H9 (cell line): ENCODE measurements around the gene FICD. TPM values are rescaled to one million over a fixed set of nuclear protein-coding genes. Genes with fewer than 3 reads are reported as not detected.

Experiments used
- DNase-seq: peaks from one replicate; pipeline ENCODE4 v3.0.0-alpha.2; 2017
- H2AFZ ChIP-seq: one replicate; pipeline ENCODE4 v1.6.1; 2013; ENCODE audit warnings: mild to moderate bottlenecking, low read length, control low read depth, moderate library complexity
- H2AK5ac ChIP-seq: 2 replicates; pipeline ENCODE4 v1.6.1; 2013; ENCODE audit warnings: low read length, control low read depth, mixed read lengths; ENCODE audit not compliant: insufficient read length
- H2BK120ac ChIP-seq: one replicate; pipeline ENCODE4 v1.6.1; 2013; ENCODE audit warnings: low read depth, mild to moderate bottlenecking, low read length, control low read depth, inconsistent platforms; ENCODE audit not compliant: poor library complexity, severe bottlenecking
- H2BK12ac ChIP-seq: 2 replicates; pipeline ENCODE4 v1.6.1; 2013; ENCODE audit warnings: low read length, control low read depth, mixed read lengths, low read depth; ENCODE audit not compliant: insufficient read length
- H2BK15ac ChIP-seq: 2 replicates; pipeline ENCODE4 v1.6.1; 2013; ENCODE audit warnings: low read depth, low read length, control low read depth
- H2BK20ac ChIP-seq: one replicate; pipeline ENCODE4 v1.6.1; 2013; ENCODE audit warnings: low read depth, mild to moderate bottlenecking, low read length, control low read depth, inconsistent platforms; ENCODE audit not compliant: poor library complexity, severe bottlenecking
- H2BK5ac ChIP-seq: 2 replicates; pipeline ENCODE4 v1.6.1; 2013; ENCODE audit warnings: low read length, control low read depth, mixed read lengths; ENCODE audit not compliant: insufficient read length
- H3K14ac ChIP-seq: 2 replicates; pipeline ENCODE4 v1.6.1; 2013; ENCODE audit warnings: low read length, control low read depth; ENCODE audit not compliant: insufficient read depth
- H3K18ac ChIP-seq: 2 replicates; pipeline ENCODE4 v1.6.1; 2013; ENCODE audit warnings: low read depth, mild to moderate bottlenecking, mixed read lengths, low read length, control low read depth; ENCODE audit not compliant: insufficient read length
- H3K23ac ChIP-seq: 2 replicates; pipeline ENCODE4 v1.6.1; 2013; ENCODE audit warnings: low read length, control low read depth, mixed read lengths, low read depth; ENCODE audit not compliant: insufficient read length
- H3K23me2 ChIP-seq: 2 replicates; pipeline ENCODE4 v1.6.1; 2013; ENCODE audit warnings: low read depth, mild to moderate bottlenecking, mixed read lengths, low read length, control low read depth; ENCODE audit not compliant: insufficient read length, poor library complexity, severe bottlenecking
- H3K27ac ChIP-seq: 2 replicates; pipeline ENCODE4 v1.5.1; 2013; ENCODE audit warnings: low read length, control low read depth, mixed read lengths, low read depth; ENCODE audit not compliant: insufficient read length
- H3K27me3 ChIP-seq: 2 replicates; pipeline ENCODE4 v1.6.1; 2013; ENCODE audit warnings: low read length, control low read depth, inconsistent platforms; ENCODE audit not compliant: insufficient read depth
- H3K4ac ChIP-seq: 2 replicates; pipeline ENCODE4 v1.6.1; 2013; ENCODE audit warnings: low read depth, mild to moderate bottlenecking, control low read depth, inconsistent platforms, low read length, moderate library complexity
- H3K4me1 ChIP-seq: 2 replicates; pipeline ENCODE4 v1.6.1; 2013; ENCODE audit warnings: low read length, control low read depth, inconsistent platforms; ENCODE audit not compliant: insufficient read depth
- H3K4me2 ChIP-seq: 2 replicates; pipeline ENCODE4 v1.6.1; 2013; ENCODE audit warnings: low read length, control low read depth, mixed read lengths; ENCODE audit not compliant: insufficient read length, insufficient read depth
- H3K56ac ChIP-seq: 2 replicates; pipeline ENCODE4 v1.6.1; 2013; ENCODE audit warnings: low read depth, mild to moderate bottlenecking, mixed read lengths, low read length, control low read depth; ENCODE audit not compliant: insufficient read length
- H3K79me1 ChIP-seq: 2 replicates; pipeline ENCODE4 v1.6.1; 2013; ENCODE audit warnings: low read depth, mild to moderate bottlenecking, moderate library complexity, low read length, control low read depth, inconsistent platforms; ENCODE audit not compliant: insufficient read depth, poor library complexity, severe bottlenecking
- H3K79me2 ChIP-seq: 2 replicates; pipeline ENCODE4 v1.6.1; 2013; ENCODE audit warnings: low read length, control low read depth, inconsistent platforms; ENCODE audit not compliant: insufficient read depth
- H3K9ac ChIP-seq: 2 replicates; pipeline ENCODE4 v1.6.1; 2013; ENCODE audit warnings: low read length, control low read depth, mixed read lengths; ENCODE audit not compliant: insufficient read length; ENCODE audit errors: extremely low read depth
- H3K9me3 ChIP-seq: one replicate; pipeline ENCODE4 v1.6.1; 2013; ENCODE audit warnings: low read depth, low read length, inconsistent platforms; ENCODE audit not compliant: control insufficient read depth
- H3T11ph ChIP-seq: one replicate; pipeline ENCODE4 v1.6.1; 2013; ENCODE audit warnings: mild to moderate bottlenecking, low read length, control low read depth, inconsistent platforms
- H4K20me1 ChIP-seq: one replicate; pipeline ENCODE4 v1.6.1; 2013; ENCODE audit not compliant: control insufficient read depth, insufficient read length, insufficient read depth
- H4K5ac ChIP-seq: 2 replicates; pipeline ENCODE4 v1.6.1; 2013; ENCODE audit warnings: low read depth, mild to moderate bottlenecking, mixed read lengths, low read length, control low read depth; ENCODE audit not compliant: insufficient read length
- H4K8ac ChIP-seq: replicated peaks from 2 replicates; pipeline ENCODE4 v1.6.1; 2013; ENCODE audit warnings: low read length, control low read depth, mixed read lengths, low read depth; ENCODE audit not compliant: insufficient read length
- H4K91ac ChIP-seq: 2 replicates; pipeline ENCODE4 v1.6.1; 2013; ENCODE audit warnings: low read depth, mild to moderate bottlenecking, moderate library complexity, mixed read lengths, low read length, control low read depth; ENCODE audit not compliant: insufficient read length
- H3K27ac Mint-ChIP-seq, 3 experiments: 2 replicates in 2 of 3; 3 replicates in 1 of 3; pipeline ENCODE4 v1.8.0; 2020 to 2021; ENCODE audit warnings: mixed read lengths in 3 of 3, mild to moderate bottlenecking in 1 of 3, moderate library complexity in 1 of 3
- H3K27me3 Mint-ChIP-seq: 2 replicates; pipeline ENCODE4 v1.8.0; 2021; ENCODE audit warnings: low read depth, mild to moderate bottlenecking, moderate library complexity, mixed read lengths
- H3K36me3 Mint-ChIP-seq, 3 experiments: 2 replicates in 2 of 3; 3 replicates in 1 of 3; pipeline ENCODE4 v1.8.0; 2020 to 2021; ENCODE audit warnings: low read depth in 3 of 3, mixed read lengths in 3 of 3; ENCODE audit not compliant: insufficient read depth in 1 of 3
- H3K4me1 Mint-ChIP-seq, 2 experiments: 2 replicates each; pipeline ENCODE4 v1.8.0; 2020; ENCODE audit warnings: mixed read lengths in 2 of 2
- H3K4me3 Mint-ChIP-seq, 2 experiments: 2 replicates in 1 of 2; 3 replicates in 1 of 2; pipeline ENCODE4 v1.8.0; 2020 to 2021; ENCODE audit warnings: mild to moderate bottlenecking in 2 of 2, mixed read lengths in 2 of 2, moderate library complexity in 1 of 2
- H3K9me3 Mint-ChIP-seq, 2 experiments: 2 replicates in 1 of 2; 3 replicates in 1 of 2; pipeline ENCODE4 v1.8.0; 2020; ENCODE audit warnings: mild to moderate bottlenecking in 2 of 2, mixed read lengths in 2 of 2, moderate library complexity in 1 of 2
- CTCF ChIP-seq: fragments of 200-600 bp; sonication (generic); conservative IDR thresholded peaks from 3 replicates; pipeline ENCODE4 v1.8.0; 2021; ENCODE audit warnings: antibody characterized with exemption, mild to moderate bottlenecking
- WGBS: extraction: QIAGEN DNeasy Blood & Tissue Kit; methylation state at CpG from one replicate; pipeline ENCODE4 v1.1.7; 2013; ENCODE audit warnings: missing lambda C conversion rate, low lambda C conversion rate, mixed read lengths; ENCODE audit not compliant: insufficient read length; ENCODE audit errors: extremely low coverage; 5-methylcytosine and 5-hydroxymethylcytosine counted together
- total RNA-seq: library from RNA; stranded (reverse); gene quantifications from 2 replicates; pipeline ENCODE4 v1.2.1, GENCODE V29; 2021

The FICD gene
- total RNA-seq, 1 experiment from 2014 or later, result 5.1 TPM

GRCh38 chr12:108478611-108479206 is 36.4 kb upstream of the FICD start:
- peaks cover 16 to 19% of the 10 kb centered on the region in 2 experiments for H3K4me1 Mint-ChIP-seq
- no peak overlapping the region for H2BK5ac ChIP-seq
- no peak overlapping the region for H4K5ac ChIP-seq
- DNase-seq, result no peak
- no CpG with 5 or more reads among the region's 8 CpGs for WGBS
- no peak overlapping the region for H2BK12ac ChIP-seq
- no peak for TF ChIP-seq CTCF
- no peak overlapping the region for H3K9ac ChIP-seq
- H3K27ac ChIP-seq, result no peak overlapping the region
- no peaks in the 10 kb centered on the region for H3K79me2 ChIP-seq
- no peak overlapping the region for H2BK20ac ChIP-seq
- H2BK15ac ChIP-seq, result no peak overlapping the region
- H3K18ac ChIP-seq, result no peak overlapping the region
- no peak overlapping the region for H3K4ac ChIP-seq
- no peak overlapping the region for H2AFZ ChIP-seq
- no peak overlapping the region for H2BK120ac ChIP-seq
- no peaks in the 10 kb centered on the region for H3K9me3 ChIP-seq
- H3K14ac ChIP-seq, result no peak overlapping the region
- no peaks in the 10 kb centered on the region for H3K9me3 Mint-ChIP-seq
- peaks cover 9% of the 10 kb centered on the region for H3K27me3 Mint-ChIP-seq
- no peaks in the 10 kb centered on the region for H4K20me1 ChIP-seq
- no peaks in the 10 kb centered on the region for H3K23me2 ChIP-seq
- H3K4me1 ChIP-seq, result 0 out of 2 replicates have a peak, but pooled peaks cover 2% of the 10 kb centered on the region
- H3K27ac Mint-ChIP-seq, result no peak overlapping the region
- H3K56ac ChIP-seq, result no peak overlapping the region
- H3K4me3 Mint-ChIP-seq, result no peak overlapping the region
- no peaks in the 10 kb centered on the region for H3K27me3 ChIP-seq
- no peak overlapping the region for H2AK5ac ChIP-seq
- H4K91ac ChIP-seq, result no peak overlapping the region
- no peak overlapping the region for H3K23ac ChIP-seq
- H3T11ph ChIP-seq, result no peak overlapping the region
- H3K79me1 ChIP-seq, result no peaks in the 10 kb centered on the region
- H4K8ac ChIP-seq, result no peak overlapping the region
- no peaks in the 10 kb centered on the region for H3K36me3 Mint-ChIP-seq
- H3K4me2 ChIP-seq, result no peak overlapping the region
